HG03520 (cell line): ENCODE data around the gene PDIA6.
"Not testable (repeated sequence)": the region's sequence is repeated elsewhere in the genome, so short reads cannot be mapped to it uniquely, and the experiment has no call there.

ENCODE experiments used
- ATAC-seq: cut with Tn5 transposase; IDR thresholded peaks from one replicate; pipeline ENCODE4 v1.9.1; 2021; ENCODE audit warnings: mild to moderate bottlenecking, moderate library complexity; ENCODE audit not compliant: unreplicated experiment

PDIA6 gene

DNA sequence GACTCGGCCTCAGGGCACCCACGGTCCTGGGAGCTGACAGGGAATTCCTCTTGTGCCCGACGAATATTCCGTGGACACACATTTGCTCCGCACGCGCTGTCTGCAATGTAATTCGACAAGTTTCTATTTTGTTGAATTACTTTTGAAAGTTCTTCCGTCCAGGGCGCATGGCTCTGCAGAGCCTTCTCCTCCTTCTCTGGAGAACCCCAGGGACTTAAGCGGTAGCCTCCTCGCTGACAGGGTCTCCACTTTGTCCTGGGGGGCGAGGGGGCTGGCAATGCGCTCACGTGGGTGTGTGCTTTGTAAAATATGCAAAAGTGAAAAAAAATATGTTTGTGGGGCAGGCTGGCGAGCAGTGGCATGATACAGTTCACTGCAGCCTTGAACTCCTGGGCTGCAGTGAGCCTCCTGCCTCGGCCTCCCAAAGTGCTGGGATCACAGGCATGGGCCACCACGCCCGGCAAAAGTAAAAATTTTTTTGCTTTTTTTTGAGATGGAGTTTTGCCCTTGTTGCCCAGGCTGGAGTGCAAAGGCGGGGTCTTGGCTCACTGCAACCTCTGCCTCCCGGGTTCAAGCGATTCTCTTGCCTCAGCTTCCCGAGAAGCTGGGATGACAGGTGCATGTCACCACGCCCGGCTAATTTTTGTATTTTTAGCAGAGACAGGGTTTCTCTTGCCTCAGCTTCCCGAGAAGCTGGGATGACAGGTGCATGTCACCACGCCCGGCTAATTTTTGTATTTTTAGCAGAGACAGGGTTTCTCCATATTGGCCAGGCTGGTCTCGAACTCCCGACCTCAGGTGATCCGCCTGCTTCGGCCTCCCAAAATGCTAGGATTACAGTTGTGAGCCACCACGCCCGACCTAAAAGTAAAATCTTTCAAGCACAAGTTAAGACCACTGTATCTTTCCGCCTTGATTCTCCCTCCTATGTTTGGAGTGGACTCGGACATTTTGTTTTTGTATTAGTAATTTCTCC lies 866 bp upstream of the PDIA6 start:
- ATAC-seq = not testable (repeated sequence)

GRCh38 chr2:10811517-10811916 lies 1.1 kb downstream of the PDIA6 start:
- ATAC-seq = no peak

- peak; percentile 21 for ATAC-seq
Observed at GRCh38 chr2:10810202-10811161, 2.1 kb downstream of the PDIA6 start.

DNA sequence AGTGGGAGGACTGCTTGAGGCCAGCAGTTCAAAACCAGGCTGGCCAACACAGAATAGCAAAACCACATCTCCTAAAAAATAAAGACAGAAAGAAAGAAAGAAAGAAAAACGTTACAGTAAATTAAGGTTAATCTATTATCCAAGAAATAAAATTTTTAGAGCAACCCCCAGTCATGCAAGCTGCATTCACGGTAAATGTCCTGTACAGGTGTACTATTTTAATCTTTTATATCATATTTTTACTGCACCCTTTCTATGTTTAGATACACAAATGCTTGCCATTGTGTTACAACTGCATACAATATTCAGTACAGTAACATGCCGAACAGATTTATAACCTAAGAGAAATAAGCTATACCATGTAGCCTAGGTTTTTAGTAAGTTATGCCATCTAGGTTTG lies 6.0 kb downstream of the PDIA6 start:
- no peak for ATAC-seq

DNA sequence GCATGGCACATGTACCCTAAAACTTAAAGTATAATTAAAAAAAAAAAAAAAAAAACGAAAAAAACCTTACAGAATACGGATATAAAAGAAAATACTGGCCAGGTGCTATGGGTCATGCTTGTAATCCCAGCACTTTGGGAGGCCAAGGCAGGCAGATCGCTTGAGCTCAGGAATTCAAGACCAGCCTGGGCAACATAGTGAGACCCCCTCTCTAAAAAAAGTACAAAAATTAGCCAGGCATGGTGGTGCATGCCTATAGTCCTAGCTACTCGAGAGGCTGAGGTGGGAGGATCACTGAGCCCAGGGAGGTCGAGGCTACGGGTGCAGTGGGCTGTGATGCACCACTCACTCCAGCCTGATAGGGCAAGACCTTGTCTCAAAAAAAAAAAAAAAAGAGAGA lies 6.6 kb downstream of the PDIA6 start:
- ATAC-seq = not testable (repeated sequence)

- no peak for ATAC-seq
Observed at GRCh38 chr2:10802657-10803056, 9.9 kb downstream of the PDIA6 start.

DNA sequence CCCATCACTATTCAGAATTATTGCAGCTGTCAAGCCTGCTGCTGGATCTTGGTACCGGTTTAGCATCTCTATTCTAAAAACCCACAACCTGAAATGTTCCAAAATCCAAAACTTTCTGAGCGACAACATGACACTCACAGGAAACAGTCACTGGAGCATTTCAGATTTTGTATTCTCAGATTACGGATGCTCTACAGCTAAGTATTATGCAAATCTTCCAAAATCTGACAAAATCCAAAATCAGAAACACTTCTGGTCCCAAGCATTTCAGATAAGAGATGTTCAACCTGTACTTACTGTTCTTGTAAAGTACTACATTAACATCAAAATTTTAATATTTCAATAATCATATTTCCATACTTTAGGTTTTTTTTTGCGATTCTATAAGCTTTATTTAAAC lies 12.4 kb downstream of the PDIA6 start:
- ATAC-seq = no peak

DNA sequence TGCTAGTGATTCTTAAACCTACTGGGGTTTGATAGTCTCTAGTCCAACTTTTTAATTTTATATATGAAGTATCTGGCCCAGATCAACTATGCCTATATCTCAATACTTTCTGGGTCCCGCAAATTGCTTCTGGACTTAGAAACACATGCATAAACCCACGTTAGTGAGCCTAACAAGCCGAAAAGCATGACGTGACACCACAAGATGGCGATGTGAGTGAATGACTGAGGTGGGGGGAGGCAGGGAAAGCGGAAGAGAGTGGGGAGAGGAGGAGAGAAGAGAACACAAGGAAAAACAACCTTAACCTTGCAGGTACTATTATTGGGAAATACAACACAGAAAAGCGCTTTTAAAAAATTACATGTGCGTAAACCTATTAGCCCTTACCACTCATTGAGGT lies 13.8 kb downstream of the PDIA6 start:
- no peak for ATAC-seq

GRCh38 chr2:10796703-10797102 lies 15.9 kb downstream of the PDIA6 start:
- no peak for ATAC-seq

- no peak for ATAC-seq
Observed at GRCh38 chr2:10795508-10796046, 17.0 kb downstream of the PDIA6 start.

DNA sequence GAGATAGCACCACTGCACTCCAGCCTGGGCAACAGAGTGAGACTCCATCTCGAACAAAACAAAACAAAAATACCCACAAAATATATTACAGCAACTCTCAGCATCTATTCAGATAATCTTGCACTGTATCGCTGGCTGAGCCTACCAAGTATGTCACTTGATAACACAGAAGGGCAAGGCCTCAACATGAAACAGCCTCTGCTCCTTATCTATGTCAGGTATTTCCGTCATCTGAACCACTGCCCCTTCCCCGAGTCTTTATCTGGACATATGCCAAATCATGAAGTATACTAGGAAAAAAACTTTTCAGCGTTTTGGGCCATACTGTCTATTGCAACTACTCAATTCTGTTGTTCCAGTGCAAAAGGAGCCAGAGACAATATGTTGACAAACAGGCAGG lies 17.7 kb downstream of the PDIA6 start:
- no peak for ATAC-seq

DNA sequence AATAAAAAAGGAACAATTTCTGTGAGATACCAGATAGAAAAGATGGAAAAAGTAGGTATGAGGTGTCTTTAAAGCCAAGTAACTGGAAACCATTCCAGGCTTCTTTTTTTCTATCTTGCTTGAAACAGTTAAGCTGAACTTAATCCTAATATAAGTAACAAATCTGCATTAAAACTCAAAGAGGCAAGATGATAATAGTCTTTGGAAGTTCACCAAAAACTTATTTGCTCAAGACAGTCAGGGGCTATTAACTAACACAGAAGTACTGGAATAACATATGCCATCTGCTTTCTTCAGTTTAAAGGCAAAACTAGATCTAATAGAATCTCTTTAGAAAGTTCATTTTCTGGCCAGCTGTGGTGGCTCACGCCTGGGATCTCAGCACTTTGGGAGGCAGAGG lies 18.8 kb downstream of the PDIA6 start:
- no peak for ATAC-seq

DNA sequence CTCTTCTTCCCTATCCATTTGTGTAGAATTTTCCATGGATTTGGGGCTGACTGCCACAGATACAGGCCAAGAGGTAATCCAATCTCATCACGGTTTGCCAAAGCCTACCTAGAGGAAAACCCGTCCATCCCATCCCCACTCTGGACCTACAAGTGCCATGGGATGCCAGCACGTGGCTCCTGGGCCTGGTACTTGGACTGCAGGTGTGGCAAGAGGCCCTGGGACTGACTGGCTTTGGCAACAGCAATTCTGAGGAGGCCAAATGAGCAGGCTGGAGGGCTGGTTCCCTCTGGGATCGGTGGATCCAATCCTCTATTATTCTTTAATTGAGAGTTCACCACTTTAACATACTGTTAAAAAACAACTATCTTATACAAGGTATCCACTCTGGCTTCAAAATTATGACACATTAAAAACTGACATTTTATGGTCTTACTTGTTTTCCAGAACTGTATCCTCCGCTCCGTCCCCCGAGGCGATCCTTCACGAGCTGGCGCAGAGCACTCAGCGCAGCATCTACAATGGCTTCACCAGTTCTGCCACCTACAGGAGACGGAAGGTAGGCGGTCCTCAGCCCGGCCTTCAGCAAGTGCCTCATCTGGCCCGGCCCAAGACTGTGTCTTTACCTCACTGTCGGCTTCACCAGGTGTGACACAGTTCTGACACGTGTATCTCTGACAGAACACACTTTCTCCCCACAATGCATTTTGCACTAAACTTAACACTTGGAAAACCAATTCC lies 19.8 kb downstream of the PDIA6 start:
- no peak for ATAC-seq

- ATAC-seq = peak; percentile 40
Observed at GRCh38 chr2:10792001-10792634, 20.5 kb downstream of the PDIA6 start.

- ATAC-seq = peak; percentile 93
Observed at GRCh38 chr2:10790228-10790973, 22.2 kb downstream of the PDIA6 start.

DNA sequence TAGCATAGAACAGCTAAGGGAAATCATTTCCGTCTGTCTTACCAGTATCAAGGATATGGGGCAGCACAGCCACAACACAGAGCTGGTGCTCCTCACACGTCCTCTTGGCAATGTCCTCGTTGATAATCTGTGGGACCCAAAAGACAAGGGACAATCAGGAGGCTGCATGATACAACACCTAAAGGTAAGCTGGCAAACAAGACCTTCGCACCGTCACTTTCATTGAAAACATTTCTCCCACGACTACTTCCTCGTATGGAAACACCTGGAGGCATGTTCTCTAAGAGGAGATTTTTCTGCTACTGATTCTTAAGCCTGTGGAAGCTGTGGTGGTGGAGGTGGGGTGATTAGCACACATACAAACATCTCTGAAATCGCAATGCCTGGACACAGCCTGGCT lies 23.7 kb downstream of the PDIA6 start:
- no peak for ATAC-seq

DNA sequence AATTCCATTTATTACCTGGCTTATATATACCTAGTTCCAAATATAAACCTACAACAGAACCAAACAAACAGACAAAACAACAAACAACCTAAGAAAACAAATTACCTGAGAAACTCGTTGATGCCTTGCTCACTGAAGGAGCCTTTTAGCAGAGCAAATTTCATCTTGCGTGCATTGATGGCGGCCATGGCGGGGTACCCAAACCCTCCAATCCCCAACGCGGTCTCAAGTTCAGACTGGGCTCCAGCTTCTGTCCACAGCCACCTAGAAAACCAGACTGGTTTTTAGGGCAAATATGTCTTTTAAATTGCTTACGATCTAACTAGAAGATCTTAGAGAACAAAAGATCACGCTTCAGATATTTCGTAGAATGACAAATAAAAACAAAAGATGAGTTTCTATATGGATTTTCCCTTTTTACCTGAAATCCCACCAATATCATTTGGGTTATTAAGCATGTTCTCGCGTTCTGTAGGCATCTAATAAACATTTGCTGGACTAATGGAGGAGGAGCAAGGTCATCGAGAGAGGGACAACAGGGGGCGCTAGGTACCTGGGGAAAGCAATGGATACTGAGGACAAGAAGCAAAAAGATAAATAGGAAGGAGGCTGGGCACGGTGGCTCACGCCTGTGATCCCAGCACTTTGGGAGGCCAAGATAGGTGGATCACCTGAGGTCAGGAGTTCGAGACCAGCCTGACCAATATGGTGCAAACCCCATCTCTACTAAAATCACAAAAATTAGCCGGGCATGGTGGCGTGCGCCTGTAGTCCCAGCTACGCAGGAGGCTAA lies 25.2 kb downstream of the PDIA6 start:
- no peak for ATAC-seq

GRCh38 chr2:10786240-10786982 lies 26.2 kb downstream of the PDIA6 start:
- no peak for ATAC-seq
